ENCODE measurements around the gene STARD7. TPM values are rescaled to one million over a fixed set of nuclear protein-coding genes. Genes with fewer than 3 reads are reported as not detected.

Gene STARD7
- total and polyA plus RNA-seq, 10 of the 15 experiments (the other 5 are each of a cell fraction or from before 2014, with no cell fraction given) = 85.4 to 237 (median 153) TPM

DNA sequence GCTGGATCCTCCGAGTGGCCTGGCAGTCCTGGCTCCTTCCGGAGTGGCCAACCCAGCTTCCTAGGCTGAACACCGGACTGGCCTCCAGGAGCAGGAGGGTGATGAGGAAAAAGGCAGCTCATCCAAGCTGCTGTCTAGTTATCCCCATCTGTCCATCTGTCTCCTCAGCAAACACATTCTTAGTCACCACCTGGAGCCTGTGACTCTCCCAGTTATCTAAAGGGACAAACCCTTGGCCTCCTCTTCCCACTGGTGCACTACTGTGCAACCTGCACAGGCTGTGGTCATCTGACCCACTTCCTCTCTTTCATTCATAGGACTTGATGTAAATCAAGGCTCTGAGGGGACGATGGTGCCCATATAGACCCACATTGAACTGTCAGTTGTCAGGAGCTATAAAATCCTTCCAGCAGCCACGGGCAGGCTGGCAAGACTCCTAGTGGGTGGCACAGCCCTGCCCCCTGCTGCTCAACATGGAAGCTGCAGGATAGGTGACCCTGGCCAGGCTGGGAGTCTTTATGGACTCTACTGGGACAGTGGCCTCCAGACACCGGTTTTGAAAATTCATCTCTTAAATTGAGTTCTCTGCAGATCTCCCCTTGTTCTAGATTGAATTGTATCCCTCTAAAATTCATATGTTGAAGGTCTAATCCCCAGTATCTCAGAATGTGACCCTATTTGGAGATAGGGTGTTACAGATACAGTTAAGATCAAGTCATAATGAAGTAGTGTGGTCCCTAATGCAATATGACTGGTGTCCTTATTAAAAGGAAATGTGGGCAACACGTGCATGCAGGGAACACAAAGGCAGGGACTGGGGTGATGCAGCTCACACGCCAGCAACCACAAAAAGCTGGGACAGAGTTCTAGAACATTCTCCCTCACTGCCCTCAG lies 34.1 kb downstream of the STARD7 start (continued):
- TF ChIP-seq, protein P1, sequence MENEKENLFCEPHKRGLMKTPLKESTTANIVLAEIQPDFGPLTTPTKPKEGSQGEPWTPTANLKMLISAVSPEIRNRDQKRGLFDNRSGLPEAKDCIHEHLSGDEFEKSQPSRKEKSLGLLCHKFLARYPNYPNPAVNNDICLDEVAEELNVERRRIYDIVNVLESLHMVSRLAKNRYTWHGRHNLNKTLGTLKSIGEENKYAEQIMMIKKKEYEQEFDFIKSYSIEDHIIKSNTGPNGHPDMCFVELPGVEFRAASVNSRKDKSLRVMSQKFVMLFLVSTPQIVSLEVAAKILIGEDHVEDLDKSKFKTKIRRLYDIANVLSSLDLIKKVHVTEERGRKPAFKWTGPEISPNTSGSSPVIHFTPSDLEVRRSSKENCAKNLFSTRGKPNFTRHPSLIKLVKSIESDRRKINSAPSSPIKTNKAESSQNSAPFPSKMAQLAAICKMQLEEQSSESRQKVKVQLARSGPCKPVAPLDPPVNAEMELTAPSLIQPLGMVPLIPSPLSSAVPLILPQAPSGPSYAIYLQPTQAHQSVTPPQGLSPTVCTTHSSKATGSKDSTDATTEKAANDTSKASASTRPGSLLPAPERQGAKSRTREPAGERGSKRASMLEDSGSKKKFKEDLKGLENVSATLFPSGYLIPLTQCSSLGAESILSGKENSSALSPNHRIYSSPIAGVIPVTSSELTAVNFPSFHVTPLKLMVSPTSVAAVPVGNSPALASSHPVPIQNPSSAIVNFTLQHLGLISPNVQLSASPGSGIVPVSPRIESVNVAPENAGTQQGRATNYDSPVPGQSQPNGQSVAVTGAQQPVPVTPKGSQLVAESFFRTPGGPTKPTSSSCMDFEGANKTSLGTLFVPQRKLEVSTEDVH (IDR thresholded peaks at IDR 0.05; ENCODE audit: low read depth, partially characterized antibody) = no peak
- TF ChIP-seq MYC (IDR thresholded peaks at IDR 0.05; ENCODE audit: insufficient read depth, insufficient read length, insufficient replicate concordance, low read length, severe bottlenecking) = no peak
- TF ChIP-seq ZNF274 (IDR thresholded peaks at IDR 0.05; ENCODE audit: insufficient read depth, insufficient read length) = no peak
- TF ChIP-seq BACH1 (IDR thresholded peaks at IDR 0.05; ENCODE audit: borderline replicate concordance) = no peak
- TF ChIP-seq, protein P2, sequence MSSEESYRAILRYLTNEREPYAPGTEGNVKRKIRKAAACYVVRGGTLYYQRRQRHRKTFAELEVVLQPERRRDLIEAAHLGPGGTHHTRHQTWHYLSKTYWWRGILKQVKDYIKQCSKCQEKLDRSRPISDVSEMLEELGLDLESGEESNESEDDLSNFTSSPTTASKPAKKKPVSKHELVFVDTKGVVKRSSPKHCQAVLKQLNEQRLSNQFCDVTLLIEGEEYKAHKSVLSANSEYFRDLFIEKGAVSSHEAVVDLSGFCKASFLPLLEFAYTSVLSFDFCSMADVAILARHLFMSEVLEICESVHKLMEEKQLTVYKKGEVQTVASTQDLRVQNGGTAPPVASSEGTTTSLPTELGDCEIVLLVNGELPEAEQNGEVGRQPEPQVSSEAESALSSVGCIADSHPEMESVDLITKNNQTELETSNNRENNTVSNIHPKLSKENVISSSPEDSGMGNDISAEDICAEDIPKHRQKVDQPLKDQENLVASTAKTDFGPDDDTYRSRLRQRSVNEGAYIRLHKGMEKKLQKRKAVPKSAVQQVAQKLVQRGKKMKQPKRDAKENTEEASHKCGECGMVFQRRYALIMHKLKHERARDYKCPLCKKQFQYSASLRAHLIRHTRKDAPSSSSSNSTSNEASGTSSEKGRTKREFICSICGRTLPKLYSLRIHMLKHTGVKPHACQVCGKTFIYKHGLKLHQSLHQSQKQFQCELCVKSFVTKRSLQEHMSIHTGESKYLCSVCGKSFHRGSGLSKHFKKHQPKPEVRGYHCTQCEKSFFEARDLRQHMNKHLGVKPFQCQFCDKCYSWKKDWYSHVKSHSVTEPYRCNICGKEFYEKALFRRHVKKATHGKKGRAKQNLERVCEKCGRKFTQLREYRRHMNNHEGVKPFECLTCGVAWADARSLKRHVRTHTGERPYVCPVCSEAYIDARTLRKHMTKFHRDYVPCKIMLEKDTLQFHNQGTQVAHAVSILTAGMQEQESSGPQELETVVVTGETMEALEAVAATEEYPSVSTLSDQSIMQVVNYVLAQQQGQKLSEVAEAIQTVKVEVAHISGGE (CRISPR knock-in tag; IDR thresholded peaks at IDR 0.05) = no peak
- TF ChIP-seq JUNB (IDR thresholded peaks at IDR 0.05) = no peak
- TF ChIP-seq, protein P3, sequence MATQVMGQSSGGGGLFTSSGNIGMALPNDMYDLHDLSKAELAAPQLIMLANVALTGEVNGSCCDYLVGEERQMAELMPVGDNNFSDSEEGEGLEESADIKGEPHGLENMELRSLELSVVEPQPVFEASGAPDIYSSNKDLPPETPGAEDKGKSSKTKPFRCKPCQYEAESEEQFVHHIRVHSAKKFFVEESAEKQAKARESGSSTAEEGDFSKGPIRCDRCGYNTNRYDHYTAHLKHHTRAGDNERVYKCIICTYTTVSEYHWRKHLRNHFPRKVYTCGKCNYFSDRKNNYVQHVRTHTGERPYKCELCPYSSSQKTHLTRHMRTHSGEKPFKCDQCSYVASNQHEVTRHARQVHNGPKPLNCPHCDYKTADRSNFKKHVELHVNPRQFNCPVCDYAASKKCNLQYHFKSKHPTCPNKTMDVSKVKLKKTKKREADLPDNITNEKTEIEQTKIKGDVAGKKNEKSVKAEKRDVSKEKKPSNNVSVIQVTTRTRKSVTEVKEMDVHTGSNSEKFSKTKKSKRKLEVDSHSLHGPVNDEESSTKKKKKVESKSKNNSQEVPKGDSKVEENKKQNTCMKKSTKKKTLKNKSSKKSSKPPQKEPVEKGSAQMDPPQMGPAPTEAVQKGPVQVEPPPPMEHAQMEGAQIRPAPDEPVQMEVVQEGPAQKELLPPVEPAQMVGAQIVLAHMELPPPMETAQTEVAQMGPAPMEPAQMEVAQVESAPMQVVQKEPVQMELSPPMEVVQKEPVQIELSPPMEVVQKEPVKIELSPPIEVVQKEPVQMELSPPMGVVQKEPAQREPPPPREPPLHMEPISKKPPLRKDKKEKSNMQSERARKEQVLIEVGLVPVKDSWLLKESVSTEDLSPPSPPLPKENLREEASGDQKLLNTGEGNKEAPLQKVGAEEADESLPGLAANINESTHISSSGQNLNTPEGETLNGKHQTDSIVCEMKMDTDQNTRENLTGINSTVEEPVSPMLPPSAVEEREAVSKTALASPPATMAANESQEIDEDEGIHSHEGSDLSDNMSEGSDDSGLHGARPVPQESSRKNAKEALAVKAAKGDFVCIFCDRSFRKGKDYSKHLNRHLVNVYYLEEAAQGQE (IDR thresholded peaks at IDR 0.05; ENCODE audit: low read depth, low read length) = no peak
- TF ChIP-seq SREBF2 (IDR thresholded peaks at IDR 0.05; ENCODE audit: low read length) = no peak
- TF ChIP-seq, protein P4, sequence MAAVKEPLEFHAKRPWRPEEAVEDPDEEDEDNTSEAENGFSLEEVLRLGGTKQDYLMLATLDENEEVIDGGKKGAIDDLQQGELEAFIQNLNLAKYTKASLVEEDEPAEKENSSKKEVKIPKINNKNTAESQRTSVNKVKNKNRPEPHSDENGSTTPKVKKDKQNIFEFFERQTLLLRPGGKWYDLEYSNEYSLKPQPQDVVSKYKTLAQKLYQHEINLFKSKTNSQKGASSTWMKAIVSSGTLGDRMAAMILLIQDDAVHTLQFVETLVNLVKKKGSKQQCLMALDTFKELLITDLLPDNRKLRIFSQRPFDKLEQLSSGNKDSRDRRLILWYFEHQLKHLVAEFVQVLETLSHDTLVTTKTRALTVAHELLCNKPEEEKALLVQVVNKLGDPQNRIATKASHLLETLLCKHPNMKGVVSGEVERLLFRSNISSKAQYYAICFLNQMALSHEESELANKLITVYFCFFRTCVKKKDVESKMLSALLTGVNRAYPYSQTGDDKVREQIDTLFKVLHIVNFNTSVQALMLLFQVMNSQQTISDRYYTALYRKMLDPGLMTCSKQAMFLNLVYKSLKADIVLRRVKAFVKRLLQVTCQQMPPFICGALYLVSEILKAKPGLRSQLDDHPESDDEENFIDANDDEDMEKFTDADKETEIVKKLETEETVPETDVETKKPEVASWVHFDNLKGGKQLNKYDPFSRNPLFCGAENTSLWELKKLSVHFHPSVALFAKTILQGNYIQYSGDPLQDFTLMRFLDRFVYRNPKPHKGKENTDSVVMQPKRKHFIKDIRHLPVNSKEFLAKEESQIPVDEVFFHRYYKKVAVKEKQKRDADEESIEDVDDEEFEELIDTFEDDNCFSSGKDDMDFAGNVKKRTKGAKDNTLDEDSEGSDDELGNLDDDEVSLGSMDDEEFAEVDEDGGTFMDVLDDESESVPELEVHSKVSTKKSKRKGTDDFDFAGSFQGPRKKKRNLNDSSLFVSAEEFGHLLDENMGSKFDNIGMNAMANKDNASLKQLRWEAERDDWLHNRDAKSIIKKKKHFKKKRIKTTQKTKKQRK (IDR thresholded peaks at IDR 0.05; ENCODE audit: low read depth, low read length) = no peak

Measured in GM12878 (cell line).